NB4 (cell line): ENCODE results near the gene APMAP.

Experiments
- MAX ChIP-seq: IDR thresholded peaks from 2 replicates; pipeline ENCODE4 v1.6.1; 2011; ENCODE audit warnings: low read depth, low read length
- TF ChIP-seq, protein P1 (sequence below): IDR thresholded peaks from one replicate; pipeline ENCODE4 v1.5.1; 2012; ENCODE audit warnings: low read depth, low read length

DNA sequence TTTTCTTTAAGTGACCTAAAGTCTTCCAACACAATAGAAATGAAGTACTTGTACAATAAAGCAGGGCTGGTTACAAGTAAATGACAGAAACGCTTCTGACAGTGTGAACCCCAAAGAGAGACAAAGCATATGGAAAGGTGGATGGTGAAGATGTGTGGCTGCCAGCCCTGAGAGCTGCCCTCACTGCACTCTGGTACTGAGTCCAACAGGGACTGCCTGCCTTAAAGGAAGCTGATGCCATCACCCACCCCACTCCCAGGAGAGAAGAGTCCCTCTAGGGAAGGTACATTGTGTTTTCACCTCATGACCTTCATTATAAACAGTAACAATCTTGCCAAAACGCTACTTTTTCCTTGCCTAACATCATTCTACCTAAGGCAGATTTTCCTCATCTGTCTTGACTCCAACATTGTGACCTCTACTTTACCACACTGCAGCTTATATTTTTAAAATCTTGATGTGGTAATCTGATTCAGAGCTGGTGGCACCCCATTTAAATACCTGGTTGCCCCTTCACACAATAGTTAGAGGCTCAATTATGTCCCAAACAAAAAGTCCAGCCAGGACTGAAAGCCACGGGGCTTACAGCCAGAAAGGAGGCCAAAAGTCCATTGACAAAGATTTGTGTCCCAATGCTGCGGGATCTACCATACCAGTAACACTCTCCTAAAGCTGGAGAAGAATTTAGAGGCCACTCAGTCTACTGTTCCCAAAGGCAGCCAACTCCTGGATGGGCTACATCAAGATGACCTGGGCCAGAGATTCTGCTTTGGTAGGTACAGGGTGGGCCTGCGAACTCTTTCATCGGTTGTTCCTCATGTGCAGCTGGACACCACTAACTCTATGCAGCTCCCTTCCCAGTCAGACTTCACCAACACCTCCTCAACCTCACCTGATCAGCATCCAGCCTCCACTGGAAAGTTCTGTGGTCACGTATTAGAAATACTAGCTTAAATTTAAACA is 4.4 kb downstream of the APMAP start:
- TF ChIP-seq, protein P1, sequence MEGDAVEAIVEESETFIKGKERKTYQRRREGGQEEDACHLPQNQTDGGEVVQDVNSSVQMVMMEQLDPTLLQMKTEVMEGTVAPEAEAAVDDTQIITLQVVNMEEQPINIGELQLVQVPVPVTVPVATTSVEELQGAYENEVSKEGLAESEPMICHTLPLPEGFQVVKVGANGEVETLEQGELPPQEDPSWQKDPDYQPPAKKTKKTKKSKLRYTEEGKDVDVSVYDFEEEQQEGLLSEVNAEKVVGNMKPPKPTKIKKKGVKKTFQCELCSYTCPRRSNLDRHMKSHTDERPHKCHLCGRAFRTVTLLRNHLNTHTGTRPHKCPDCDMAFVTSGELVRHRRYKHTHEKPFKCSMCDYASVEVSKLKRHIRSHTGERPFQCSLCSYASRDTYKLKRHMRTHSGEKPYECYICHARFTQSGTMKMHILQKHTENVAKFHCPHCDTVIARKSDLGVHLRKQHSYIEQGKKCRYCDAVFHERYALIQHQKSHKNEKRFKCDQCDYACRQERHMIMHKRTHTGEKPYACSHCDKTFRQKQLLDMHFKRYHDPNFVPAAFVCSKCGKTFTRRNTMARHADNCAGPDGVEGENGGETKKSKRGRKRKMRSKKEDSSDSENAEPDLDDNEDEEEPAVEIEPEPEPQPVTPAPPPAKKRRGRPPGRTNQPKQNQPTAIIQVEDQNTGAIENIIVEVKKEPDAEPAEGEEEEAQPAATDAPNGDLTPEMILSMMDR, result no peak
- no peak for TF ChIP-seq MAX
